Measurements from ENCODE around the gene ALDH16A1. TPM values are rescaled to one million over a fixed set of nuclear protein-coding genes. Genes with fewer than 3 reads are reported as not detected.

ALDH16A1 gene
- total RNA-seq, 1 experiment from 2014 or later, result 51.7 TPM

- no peak overlapping the region for H3K56ac ChIP-seq (ENCODE audit: insufficient read length, low read depth, low read length)
- no peak overlapping the region for H2BK120ac ChIP-seq (ENCODE audit: low read depth, low read length, poor library complexity, severe bottlenecking)
- TF ChIP-seq, protein P1, sequence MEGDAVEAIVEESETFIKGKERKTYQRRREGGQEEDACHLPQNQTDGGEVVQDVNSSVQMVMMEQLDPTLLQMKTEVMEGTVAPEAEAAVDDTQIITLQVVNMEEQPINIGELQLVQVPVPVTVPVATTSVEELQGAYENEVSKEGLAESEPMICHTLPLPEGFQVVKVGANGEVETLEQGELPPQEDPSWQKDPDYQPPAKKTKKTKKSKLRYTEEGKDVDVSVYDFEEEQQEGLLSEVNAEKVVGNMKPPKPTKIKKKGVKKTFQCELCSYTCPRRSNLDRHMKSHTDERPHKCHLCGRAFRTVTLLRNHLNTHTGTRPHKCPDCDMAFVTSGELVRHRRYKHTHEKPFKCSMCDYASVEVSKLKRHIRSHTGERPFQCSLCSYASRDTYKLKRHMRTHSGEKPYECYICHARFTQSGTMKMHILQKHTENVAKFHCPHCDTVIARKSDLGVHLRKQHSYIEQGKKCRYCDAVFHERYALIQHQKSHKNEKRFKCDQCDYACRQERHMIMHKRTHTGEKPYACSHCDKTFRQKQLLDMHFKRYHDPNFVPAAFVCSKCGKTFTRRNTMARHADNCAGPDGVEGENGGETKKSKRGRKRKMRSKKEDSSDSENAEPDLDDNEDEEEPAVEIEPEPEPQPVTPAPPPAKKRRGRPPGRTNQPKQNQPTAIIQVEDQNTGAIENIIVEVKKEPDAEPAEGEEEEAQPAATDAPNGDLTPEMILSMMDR (conservative IDR thresholded peaks at IDR 0.05), result no peak
- no peaks in the 10 kb centered on the region for H3K27me3 ChIP-seq (ENCODE audit: insufficient read depth, low read length)
- DNase-seq, result no peak
- no peak overlapping the region for H3K9ac ChIP-seq (ENCODE audit: extremely low read depth, insufficient read length, low read length)
- peaks cover 10% of the 10 kb centered on the region for H3K79me1 ChIP-seq (ENCODE audit: insufficient read depth, low read depth, low read length, poor library complexity, severe bottlenecking)
- Mint-ChIP-seq H3K9me3 (peaks cover 0 to 3% of the 10 kb centered on the region in 2 experiments; a peak in 1 of 5 replicates), H3K27ac (peak overlapping the region; percentile 16 to 96 (median 57); a peak in 4 of 7 replicates), H3K36me3 (ENCODE audit: insufficient read depth in 1 of 3, low read depth in 3 of 3) (peaks cover 35 to 40% (median 36%) of the 10 kb centered on the region in 3 experiments), H3K27me3 (ENCODE audit: low read depth) (no peaks in the 10 kb centered on the region), H3K4me1 (peaks cover 28 to 39% of the 10 kb centered on the region in 2 experiments), H3K4me3 (peak overlapping the region; percentile 94)
- H3K23ac ChIP-seq (ENCODE audit: insufficient read length, low read depth, low read length), result no peak overlapping the region
- H4K91ac ChIP-seq (ENCODE audit: insufficient read length, low read depth, low read length), result no peak overlapping the region
- no peaks in the 10 kb centered on the region for H4K20me1 ChIP-seq (ENCODE audit: control insufficient read depth, insufficient read depth, insufficient read length)
- no peak overlapping the region for H3K4ac ChIP-seq (ENCODE audit: low read depth, low read length)
- no peaks in the 10 kb centered on the region for H3K9me3 ChIP-seq (ENCODE audit: control insufficient read depth, low read depth, low read length)
- no peak overlapping the region for H2BK15ac ChIP-seq (ENCODE audit: low read depth, low read length)
- no peaks in the 10 kb centered on the region; the same call in none of the 2 replicates for H3K4me1 ChIP-seq (ENCODE audit: insufficient read depth, low read length)
- no peak overlapping the region for H3K18ac ChIP-seq (ENCODE audit: insufficient read length, low read depth, low read length)
- H3K79me2 ChIP-seq (ENCODE audit: insufficient read depth, low read length), result peaks cover 4% of the 10 kb centered on the region; the same call in 1 of the 2 replicates
- no peak overlapping the region for H4K8ac ChIP-seq (replicated peaks; ENCODE audit: insufficient read length, low read depth, low read length)
- no peak overlapping the region for H3K14ac ChIP-seq (ENCODE audit: insufficient read depth, low read length)
- peaks cover 6% of the 10 kb centered on the region for H3K23me2 ChIP-seq (ENCODE audit: insufficient read length, low read depth, low read length, poor library complexity, severe bottlenecking)
- WGBS (ENCODE audit: extremely low coverage, insufficient read length, low lambda C conversion rate), result no CpG with 5 or more reads among the region's 19 CpGs
- no peak overlapping the region for H2BK20ac ChIP-seq (ENCODE audit: low read depth, low read length, poor library complexity, severe bottlenecking)
- H4K5ac ChIP-seq (ENCODE audit: insufficient read length, low read depth, low read length), result no peak overlapping the region
- no peak overlapping the region for H3T11ph ChIP-seq (ENCODE audit: low read length)
- no peak overlapping the region for H2AK5ac ChIP-seq (ENCODE audit: insufficient read length, low read length)
- no peak overlapping the region for H3K27ac ChIP-seq (ENCODE audit: insufficient read length, low read depth, low read length)
- no peak overlapping the region for H2BK12ac ChIP-seq (ENCODE audit: insufficient read length, low read depth, low read length)
- H3K4me2 ChIP-seq (ENCODE audit: insufficient read depth, insufficient read length, low read length), result peak overlapping the region; percentile 5
- H2BK5ac ChIP-seq (ENCODE audit: insufficient read length, low read length), result no peak overlapping the region
- no peak overlapping the region for H2AFZ ChIP-seq (ENCODE audit: low read length)
These were observed 46.1 kb downstream of the ALDH16A1 start for GRCh38 chr19:49499030-49499670.

Data from H9 (cell line).